Glutamatergic neuron (in vitro differentiated cells): ENCODE measurements around the gene FBXW5. TPM values are rescaled to one million over a fixed set of nuclear protein-coding genes. Genes with fewer than 3 reads are reported as not detected.

Source experiments
- DNase-seq: peaks from one replicate; pipeline ENCODE4 v3.0.0; 2022
- H3K27ac Mint-ChIP-seq: one replicate; pipeline ENCODE4 v1.8.0; 2020; ENCODE audit warnings: mild to moderate bottlenecking, mixed read lengths, inconsistent platforms; ENCODE audit not compliant: unreplicated experiment
- H3K27me3 Mint-ChIP-seq: one replicate; pipeline ENCODE4 v1.8.0; 2020; ENCODE audit warnings: mild to moderate bottlenecking, moderate library complexity, mixed read lengths, inconsistent platforms; ENCODE audit not compliant: unreplicated experiment
- H3K36me3 Mint-ChIP-seq: one replicate; pipeline ENCODE4 v1.8.0; 2020; ENCODE audit warnings: mild to moderate bottlenecking, mixed read lengths, inconsistent platforms; ENCODE audit not compliant: unreplicated experiment
- H3K4me1 Mint-ChIP-seq: one replicate; pipeline ENCODE4 v1.8.0; 2020; ENCODE audit warnings: mild to moderate bottlenecking, low read depth, mixed read lengths, inconsistent platforms; ENCODE audit not compliant: unreplicated experiment
- H3K4me3 Mint-ChIP-seq: one replicate; pipeline ENCODE4 v1.8.0; 2020; ENCODE audit warnings: mild to moderate bottlenecking, mixed read lengths, inconsistent platforms; ENCODE audit not compliant: unreplicated experiment
- H3K9me3 Mint-ChIP-seq: one replicate; pipeline ENCODE4 v1.8.0; 2020; ENCODE audit warnings: mild to moderate bottlenecking, moderate library complexity, mixed read lengths, inconsistent platforms; ENCODE audit not compliant: unreplicated experiment
- total RNA-seq: library from RNA; stranded (reverse); fragmentation: NEBNext Ultra II Directional; extraction: Animal tissue kit (Norgen Biotek cat#: 25700); gene quantifications from one replicate; pipeline ENCODE4 v1.2.1, GENCODE V29; 2021; ENCODE audit not compliant: unreplicated experiment
- TF ChIP-seq, protein P1 (sequence below): fragments of 200-600 bp; sonication (generic); IDR thresholded peaks from one replicate; pipeline ENCODE4 v1.5.0; 2021; ENCODE audit not compliant: partially characterized antibody, unreplicated experiment

The FBXW5 gene
- total RNA-seq, 1 donor from 2014 or later: 77.9 TPM

DNA sequence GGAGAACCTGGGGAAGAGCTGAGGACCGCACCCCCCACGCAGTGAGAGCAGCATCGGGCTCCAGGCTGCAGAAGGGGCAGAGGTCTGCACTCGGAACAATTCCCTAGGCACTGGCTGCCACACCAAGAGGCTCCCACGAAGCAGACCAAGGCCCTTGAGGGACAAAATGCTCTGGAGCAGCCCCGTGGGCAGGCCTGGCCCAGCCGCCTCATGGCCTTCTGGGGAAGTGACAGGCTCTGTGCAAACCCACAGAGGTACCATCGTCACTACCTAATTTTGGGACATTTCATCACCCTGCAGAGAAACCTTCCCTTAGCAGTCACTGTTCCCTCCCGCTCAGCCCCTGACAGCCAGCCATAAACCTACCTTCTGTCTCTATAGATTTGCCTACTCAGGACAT is 15.9 kb downstream of the FBXW5 start:
- no peak overlapping the region for H3K4me3 Mint-ChIP-seq
- H3K27me3 Mint-ChIP-seq: peaks cover 4% of the 10 kb centered on the region
- no peak for DNase-seq
- H3K27ac Mint-ChIP-seq: no peak overlapping the region
- peaks cover 8% of the 10 kb centered on the region for H3K36me3 Mint-ChIP-seq
- TF ChIP-seq, protein P1, sequence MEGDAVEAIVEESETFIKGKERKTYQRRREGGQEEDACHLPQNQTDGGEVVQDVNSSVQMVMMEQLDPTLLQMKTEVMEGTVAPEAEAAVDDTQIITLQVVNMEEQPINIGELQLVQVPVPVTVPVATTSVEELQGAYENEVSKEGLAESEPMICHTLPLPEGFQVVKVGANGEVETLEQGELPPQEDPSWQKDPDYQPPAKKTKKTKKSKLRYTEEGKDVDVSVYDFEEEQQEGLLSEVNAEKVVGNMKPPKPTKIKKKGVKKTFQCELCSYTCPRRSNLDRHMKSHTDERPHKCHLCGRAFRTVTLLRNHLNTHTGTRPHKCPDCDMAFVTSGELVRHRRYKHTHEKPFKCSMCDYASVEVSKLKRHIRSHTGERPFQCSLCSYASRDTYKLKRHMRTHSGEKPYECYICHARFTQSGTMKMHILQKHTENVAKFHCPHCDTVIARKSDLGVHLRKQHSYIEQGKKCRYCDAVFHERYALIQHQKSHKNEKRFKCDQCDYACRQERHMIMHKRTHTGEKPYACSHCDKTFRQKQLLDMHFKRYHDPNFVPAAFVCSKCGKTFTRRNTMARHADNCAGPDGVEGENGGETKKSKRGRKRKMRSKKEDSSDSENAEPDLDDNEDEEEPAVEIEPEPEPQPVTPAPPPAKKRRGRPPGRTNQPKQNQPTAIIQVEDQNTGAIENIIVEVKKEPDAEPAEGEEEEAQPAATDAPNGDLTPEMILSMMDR: no peak
- H3K9me3 Mint-ChIP-seq: peaks cover 6% of the 10 kb centered on the region
- peaks cover 10% of the 10 kb centered on the region for H3K4me1 Mint-ChIP-seq

DNA sequence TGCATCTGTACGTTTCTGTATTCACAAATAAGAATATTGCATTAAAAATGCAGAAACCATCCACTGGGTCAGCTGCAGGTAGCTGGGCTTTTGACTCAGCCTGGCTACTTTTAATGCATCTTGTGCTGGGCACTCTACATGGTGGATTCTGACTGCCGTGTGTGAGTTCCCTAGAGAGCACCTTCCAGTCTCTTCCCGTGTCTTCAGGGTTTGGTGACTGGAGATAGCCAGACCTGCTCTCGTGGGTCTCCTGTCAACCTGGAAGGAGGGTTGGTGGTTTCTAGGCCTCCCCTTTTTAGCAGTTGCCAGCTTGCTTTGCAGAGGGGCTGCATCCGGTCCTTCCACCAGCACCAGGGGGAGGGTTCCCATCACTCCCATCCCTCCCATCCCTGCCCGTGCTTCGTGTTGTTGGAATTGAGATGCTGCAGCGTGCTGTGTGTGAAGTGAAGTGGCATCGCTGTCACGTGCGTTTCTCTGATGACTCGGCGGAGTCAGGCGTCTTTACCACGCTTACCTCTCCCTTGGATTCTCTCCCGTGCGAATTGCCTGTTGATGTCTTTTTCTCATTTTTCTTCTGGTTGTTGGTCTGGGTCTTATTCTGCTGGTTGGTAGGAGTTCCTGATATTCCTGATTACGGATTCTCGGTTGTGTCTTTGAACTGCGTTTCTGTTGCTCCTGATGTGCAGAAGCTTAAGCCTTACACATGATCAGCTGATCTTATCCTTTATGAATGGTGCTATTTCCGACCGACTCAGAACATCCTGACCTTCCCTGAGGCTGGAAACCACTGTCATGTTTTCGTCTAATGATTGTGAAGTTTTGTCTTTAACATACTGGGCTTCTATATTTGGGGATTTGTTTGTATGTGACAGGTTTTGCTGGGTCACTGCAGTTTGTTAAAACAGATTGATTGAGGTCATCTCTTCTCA is 16.9 kb downstream of the FBXW5 start:
- Mint-ChIP-seq H3K4me1 (peaks cover 10% of the 10 kb centered on the region), H3K4me3 (peak overlapping the region; percentile 7), H3K27me3 (peaks cover 4% of the 10 kb centered on the region), H3K9me3 (peaks cover 2% of the 10 kb centered on the region), H3K36me3 (peaks cover under 1% of the 10 kb centered on the region), H3K27ac (no peak overlapping the region)
- TF ChIP-seq, protein P1: no peak
- DNase-seq: no peak

DNA sequence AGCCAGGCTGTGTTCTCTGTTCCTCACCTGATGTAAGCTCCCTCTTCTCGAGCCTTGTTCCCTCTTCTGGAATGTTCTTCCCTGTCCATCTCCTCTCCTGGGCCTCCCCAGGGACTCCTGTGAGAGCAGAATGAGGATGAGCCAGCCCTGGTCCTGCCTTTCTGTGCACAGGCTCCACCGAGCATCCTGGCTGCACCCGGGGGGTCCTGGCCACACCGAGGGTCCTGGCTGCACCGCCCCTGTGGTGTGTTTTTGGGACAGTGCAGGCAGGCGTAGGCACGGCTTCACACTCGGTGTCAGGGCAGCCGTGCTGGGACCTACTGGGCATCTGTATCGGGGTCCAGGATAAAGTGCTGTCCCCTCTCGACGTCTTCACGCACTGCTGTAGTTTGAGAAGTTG is 17.8 kb downstream of the FBXW5 start:
- Mint-ChIP-seq H3K27ac (no peak overlapping the region), H3K4me3 (no peak overlapping the region), H3K27me3 (peaks cover 4% of the 10 kb centered on the region), H3K36me3 (no peaks in the 10 kb centered on the region), H3K9me3 (peaks cover 2% of the 10 kb centered on the region), H3K4me1 (peaks cover 10% of the 10 kb centered on the region)
- TF ChIP-seq, protein P1: no peak
- DNase-seq: no peak

DNA sequence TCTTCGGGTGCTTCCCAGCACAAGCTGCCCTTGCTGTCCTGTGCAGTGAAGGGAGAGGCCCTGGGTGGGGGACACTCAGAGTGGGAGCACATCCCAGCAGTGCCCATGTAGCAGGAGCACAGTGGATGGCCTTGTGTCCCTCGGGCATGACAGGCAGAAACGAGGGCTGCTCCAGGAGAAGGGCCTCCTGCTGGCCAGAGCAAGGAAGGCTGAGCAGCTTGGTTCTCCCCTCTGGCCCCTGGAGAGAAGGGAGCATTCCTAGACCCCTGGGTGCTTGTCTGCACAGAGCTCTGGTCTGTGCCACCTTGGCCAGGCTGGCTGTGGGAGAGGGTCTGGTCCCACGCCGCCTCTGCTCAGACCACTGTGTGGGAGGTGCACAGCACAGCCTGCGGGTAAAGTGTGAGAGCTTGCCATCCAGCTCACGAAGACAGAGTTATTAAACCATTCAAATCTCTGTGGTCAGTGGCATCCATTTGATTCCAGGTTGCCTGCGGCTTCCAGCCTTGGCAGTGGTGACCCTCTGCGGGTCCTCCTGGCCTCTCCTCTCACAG is 18.3 kb downstream of the FBXW5 start:
- peaks cover 10% of the 10 kb centered on the region for H3K4me1 Mint-ChIP-seq
- H3K27me3 Mint-ChIP-seq: peaks cover 4% of the 10 kb centered on the region
- H3K27ac Mint-ChIP-seq: no peak overlapping the region
- H3K4me3 Mint-ChIP-seq: no peak overlapping the region
- TF ChIP-seq, protein P1: no peak
- no peak for DNase-seq
- peaks cover 2% of the 10 kb centered on the region for H3K9me3 Mint-ChIP-seq
- H3K36me3 Mint-ChIP-seq: no peaks in the 10 kb centered on the region
